Heart left ventricle (tissue), 16 donors: ENCODE results near the gene TMEM179B. TPM values are rescaled to one million over a fixed set of nuclear protein-coding genes. Genes with fewer than 3 reads are reported as not detected.
A peak's percentile ranks its signal among the peaks of the same experiment; 100 is the strongest.

Experiments used
- ATAC-seq, 4 donors: fragments of 200-7000 bp; cut with Tn5 transposase; one replicate each; pipeline ENCODE4 v1.9.1; 2020 to 2022; ENCODE audit warnings: moderate library complexity in 4 of 4, mild to moderate bottlenecking in 3 of 4, moderate number of reproducible peaks in 1 of 4
- DNase-seq, 5 donors: peaks; one replicate each; pipeline ENCODE4 v3.0.0-alpha.2; 2020
- H3K27ac ChIP-seq, 12 donors: fragments of 200-600 bp; sonication (generic) in 4 of 12; one replicate each; pipeline versions ENCODE4 v1.5.0 to v1.8.0; 2016 to 2022; ENCODE audit warnings: mild to moderate bottlenecking in 2 of 12
- H3K27me3 ChIP-seq, 9 donors: fragments of 200-600 bp; sonication (generic) in 2 of 9; one replicate each; pipeline versions ENCODE4 v1.5.1 to v1.8.0; 2016 to 2022; ENCODE audit warnings: mild to moderate bottlenecking in 3 of 9
- H3K36me3 ChIP-seq, 9 donors: fragments of 200-600 bp; sonication (generic) in 2 of 9; one replicate each; pipeline versions ENCODE4 v1.5.0 to v1.8.0; 2018 to 2022; ENCODE audit warnings: mild to moderate bottlenecking in 2 of 9
- H3K4me1 ChIP-seq, 12 donors: fragments of 200-600 bp; sonication (generic) in 4 of 12; one replicate each; pipeline versions ENCODE4 v1.5.0 to v1.8.0; 2016 to 2022; ENCODE audit warnings: mild to moderate bottlenecking in 3 of 12
- H3K4me3 ChIP-seq, 12 donors: fragments of 200-600 bp; sonication (generic) in 4 of 12; one replicate each; pipeline versions ENCODE4 v1.5.0 to v1.8.0; 2017 to 2022; ENCODE audit warnings: mild to moderate bottlenecking in 9 of 12, moderate library complexity in 4 of 12
- H3K9me3 ChIP-seq, 12 donors: fragments of 200-600 bp; sonication (generic) in 4 of 12; one replicate each; pipeline versions ENCODE4 v1.5.0 to v1.8.0; 2016 to 2022; ENCODE audit warnings: mild to moderate bottlenecking in 1 of 12
- CTCF ChIP-seq, 12 donors: fragments of 200-600 bp; sonication (generic) in 4 of 12; IDR thresholded peaks; one replicate each; pipeline versions ENCODE4 v1.5.0 to v1.8.0; 2018 to 2022; ENCODE audit warnings: antibody characterized with exemption in 12 of 12, mild to moderate bottlenecking in 5 of 12
- POLR2A ChIP-seq, 2 donors: fragments of 450-650 bp; IDR thresholded peaks; one replicate each; pipeline ENCODE4 v1.6.1; 2017; ENCODE audit warnings: antibody characterized with exemption in 2 of 2, mild to moderate bottlenecking in 2 of 2, moderate library complexity in 2 of 2
- WGBS, 4 donors: extraction: QIAGEN DNeasy Blood & Tissue Kit in 2 of 4; methylation state at CpG; one replicate each; pipeline versions ENCODE4 v1.1.5 to v1.1.7; 2013 to 2018; 5-methylcytosine and 5-hydroxymethylcytosine counted together
- intact Hi-C, 10 donors: fragments of 100-400 bp; cut with DNase I; formaldehyde crosslinking; loops; one replicate each; pipeline versions ENCODE4 v1.11.1 to v1.14.2; 2022
- polyA plus RNA-seq, 2 donors: library from polyadenylated mRNA; stranded (reverse); fragments of 200-250 nt; gene quantifications; one replicate each; pipeline ENCODE4 v1.2.3, GENCODE V29; 2013
- total RNA-seq, 9 donors: library from RNA; depleted of rRNA in 2 of 9; stranded (reverse); fragments of >200 nt in 2 of 9; fragmentation: NEBNext Ultra II Directional in 3 of 9; extraction: Animal tissue kit (Norgen Biotek cat#: 25700) in 3 of 9; gene quantifications; one replicate each; pipeline versions ENCODE4 v1.1.0 to v1.2.4, GENCODE V29; 2016 to 2023
- donor health status: ischemic (EF 13 %, LVEDD 7.1; RV severe dilation, severe dysfunction).
- donor health status: healthy with polysubstance abuse.
- donor health status: DM: no; HTN: yes; CAD: no.
- donor health status: DM: no; HTN: no; CAD: no.
- donor health status: ischemic (EF 25% LVEDD 6.9; RV normal size, moderate dysfunction).
- donor health status: ischemic (EF 25% LVEDD 5.7; RV mildly dilated, moderate dysfunction).
- donor health status: healthy.
- donor health status: DM: yes; HTN: yes; CAD: no.
- donor health status: ischemic (EF 35%, LVEDD 5.7; RV mildly dilated, moderate dysfunction).
- donor health status: nonischemic (EF 11% LVEDD 7.7; RV severe dilation, severe dysfunction).
- donor health status: DM: yes; HTN: yes; CAD: no.
- donor health status: PGD.
- donor health status: ischemic (EF 29% LVEDD 5.4; RV normal size, mild dysfunction).
- donor health status: nonischemic (EF 23%, LVEDD 6.1; RV moderate dilation, normal function).

The TMEM179B gene
- total and polyA plus RNA-seq, 11 donors, result 14.7 to 47.3 (median 22.3) TPM

DNA sequence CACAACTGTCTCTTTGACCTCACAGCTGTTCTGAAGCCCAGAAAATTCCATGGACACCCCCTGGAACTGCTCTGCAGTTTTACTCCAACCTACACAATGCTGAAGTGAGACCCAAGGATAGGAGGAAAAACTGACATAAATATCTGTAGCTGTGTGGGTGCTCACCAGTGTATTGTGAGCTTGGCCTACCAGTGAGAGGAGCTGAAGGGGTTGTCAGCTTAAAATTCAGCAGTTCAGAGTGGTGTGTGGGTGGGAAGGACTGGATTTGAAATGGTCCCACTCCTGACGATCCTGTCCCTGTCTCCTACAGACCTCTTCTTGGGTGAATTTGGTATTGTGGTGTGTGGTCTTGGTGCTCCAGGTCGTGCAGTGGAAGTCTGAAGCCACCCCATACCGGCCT, 2.4 kb downstream of the TMEM179B start:
- peaks cover 6 to 62% (median 51%) of the 10 kb centered on the region in 12 donors for H3K4me1 ChIP-seq
- intact Hi-C loops, result loop anchor here in 6 of 10 donors (5.0 kb wide), 2 partner anchors 73 to 93 kb away; partner anchors contain the start of gene SLC3A2 (in 1 of the 6)

GRCh38 chr11:62791501-62792201, 4.4 kb downstream of the TMEM179B start, which contains the start of gene TMEM223:
Gene TMEM223, minus strand, starts transcription at chr11:62792006. Its CDS starts 12 bp downstream, at chr11:62791994.
- 0% methylated on average over 23 to 58 of the region's 58 CpGs for WGBS, 4 donors
- H3K4me3 ChIP-seq, result peak within 1 kb of the TSS; percentile 50 to 99 (median 93)
- intact Hi-C loops, result loop anchor here in 7 of 10 donors (2.0 to 5.0 kb wide), 4 partner anchors 41 to 51 kb away; partner anchors contain the start of genes STX5 (in 5 of the 7), TEX54 (in 5 of the 7) and WDR74 (in 1 of the 7)
- no peaks in the 10 kb centered on the region for H3K9me3 ChIP-seq
- H3K4me1 ChIP-seq, result peaks cover 0 to 51% (median 40%) of the 10 kb centered on the region in 12 donors
- peaks cover 0 to 71% (median 65%) of the 10 kb centered on the region in 9 donors for H3K36me3 ChIP-seq
- peak in 8 of 12 donors; percentile 7 to 40 (median 22) for TF ChIP-seq CTCF (IDR thresholded peaks at IDR 0.05)
- peak in 1 of 2 donors; percentile 84 for TF ChIP-seq POLR2A (IDR thresholded peaks at IDR 0.05)
- H3K27me3 ChIP-seq, result no peaks in the 10 kb centered on the region
- ATAC-seq (peak; percentile 83 to 89 (median 86)), DNase-seq (peak; percentile 92 to 95 (median 93))
- peak within 1 kb of the TSS; percentile 60 to 98 (median 92) for H3K27ac ChIP-seq

More for the DNA sequence above, 2.4 kb downstream of the TMEM179B start:
- Histone ChIP-seq H3K27ac (peak overlapping the region in 3 of 12 donors; percentile 4 to 82 (median 21)), H3K36me3 (peaks cover 0 to 56% (median 45%) of the 10 kb centered on the region in 9 donors), H3K27me3 (no peaks in the 10 kb centered on the region), H3K4me3 (no peak overlapping the region), H3K9me3 (no peaks in the 10 kb centered on the region)
- DNase-seq, result no peak
- TF ChIP-seq CTCF (IDR thresholded peaks at IDR 0.05) (no peak), POLR2A (IDR thresholded peaks at IDR 0.05) (no peak)
- ATAC-seq, result no peak
- 33 to 55% (median 45%) methylated on average over 2 to 3 of the region's 3 CpGs for WGBS, 4 donors

- no peaks in the 10 kb centered on the region for H3K27me3 ChIP-seq
- peaks cover 0 to 51% (median 40%) of the 10 kb centered on the region in 12 donors for H3K4me1 ChIP-seq
- H3K36me3 ChIP-seq, result peaks cover 1 to 76% (median 70%) of the 10 kb centered on the region in 9 donors
- peak; percentile 45 to 71 (median 50) for ATAC-seq
- peak; percentile 48 to 76 (median 68) for DNase-seq
- intact Hi-C loops, result loop anchor here in 7 of 10 donors (2.0 to 5.0 kb wide), 4 partner anchors 40 to 50 kb away; partner anchors contain the start of genes STX5 (in 5 of the 7), TEX54 (in 5 of the 7) and WDR74 (in 1 of the 7)
- TF ChIP-seq POLR2A (IDR thresholded peaks at IDR 0.05) (no peak), CTCF (IDR thresholded peaks at IDR 0.05) (no peak)
- no peaks in the 10 kb centered on the region for H3K9me3 ChIP-seq
- 12 to 21% (median 16%) methylated on average over 11 of the region's 11 CpGs for WGBS, 4 donors
- H3K27ac ChIP-seq, result peak overlapping the region; percentile 47 to 98 (median 92)
- peak overlapping the region in 9 of 12 donors; percentile 64 to 99 (median 96) for H3K4me3 ChIP-seq
Measured at GRCh38 chr11:62792202-62792575, 5.0 kb downstream of the TMEM179B start.
